Kidney (tissue), 14 donors: ENCODE data around the gene RPS6KA2. TPM values are rescaled to one million over a fixed set of nuclear protein-coding genes. Genes with fewer than 3 reads are reported as not detected.

Source experiments
- DNase-seq, 5 donors: peaks; one replicate each; pipeline ENCODE4 v3.0.0-alpha.2; 2013 to 2020
- FAIRE-seq: peaks from 2 replicates; lab custom pipeline; 2012; peaks lifted over from hg19 to GRCh38; lab: Jason Lieb, UNC
- H3K27ac ChIP-seq, 2 donors: one replicate each; pipeline ENCODE4 v1.7.0; 2013; ENCODE audit warnings: low read depth in 2 of 2, low read length in 2 of 2, inconsistent platforms in 1 of 2
- H3K27me3 ChIP-seq: one replicate; pipeline ENCODE4 v1.7.1; 2013; ENCODE audit warnings: low read length, inconsistent platforms; ENCODE audit not compliant: control insufficient read depth, insufficient read depth
- H3K36me3 ChIP-seq, 3 donors: one replicate each; pipeline versions ENCODE4 v1.7.0 to v1.7.1; 2013; ENCODE audit warnings: low read length in 3 of 3, control low read depth in 1 of 3, inconsistent platforms in 1 of 3; ENCODE audit not compliant: insufficient read depth in 3 of 3, control insufficient read depth in 2 of 3
- H3K4me1 ChIP-seq, 3 donors: one replicate each; pipeline versions ENCODE4 v1.7.0 to v1.7.1; 2013; ENCODE audit warnings: low read length in 3 of 3, inconsistent platforms in 1 of 3, low read depth in 1 of 3; ENCODE audit not compliant: control insufficient read depth in 2 of 3, insufficient read depth in 2 of 3
- H3K4me3 ChIP-seq, 3 donors: one replicate each; pipeline versions ENCODE4 v1.7.0 to v1.8.1; 2013; ENCODE audit warnings: low read length in 3 of 3, control low read depth in 1 of 3, inconsistent platforms in 1 of 3
- H3K9ac ChIP-seq, 3 donors: one replicate each; pipeline versions ENCODE4 v1.7.0 to v1.7.1; 2013; ENCODE audit warnings: low read length in 3 of 3, control low read depth in 1 of 3, inconsistent platforms in 1 of 3
- H3K9me3 ChIP-seq, 3 donors: one replicate each; pipeline versions ENCODE4 v1.7.0 to v1.7.1; 2013; ENCODE audit warnings: low read length in 3 of 3, control low read depth in 1 of 3, inconsistent platforms in 1 of 3; ENCODE audit not compliant: control insufficient read depth in 2 of 3, insufficient read depth in 1 of 3
- CTCF ChIP-seq: IDR thresholded peaks from 3 replicates; pipeline ENCODE4 v1.5.1; 2012; ENCODE audit warnings: mild to moderate bottlenecking, moderate library complexity, borderline replicate concordance; ENCODE audit not compliant: insufficient read depth; ENCODE audit errors: extremely low read depth
- intact Hi-C: fragments of 100-400 bp; cut with DNase I; formaldehyde crosslinking; loops from one replicate; pipeline ENCODE4 v1.11.1; 2022
- polyA plus RNA-seq: library from polyadenylated mRNA; stranded (reverse); fragments of 350-450 nt; fragmentation: Illumina TruSeq; extraction: RNeasy Lipid Tissue Mini Kit (QIAGEN cat#74804); gene quantifications from one replicate; pipeline ENCODE4 v1.2.3, GENCODE V29; 2014; ENCODE audit warnings: low read depth, low replicate concordance; ENCODE audit not compliant: insufficient read depth
- total RNA-seq: library from RNA; stranded (reverse); fragmentation: NEBNext Ultra II Directional; extraction: Animal tissue kit (Norgen Biotek cat#: 25700); gene quantifications from one replicate; pipeline ENCODE4 v1.2.1, GENCODE V29; 2021
- donor health status: control.
- donor health status: control.
- donor health status: control.
- donor health status: control.
- donor health status: control.
- donor health status: DM: yes; HTN: yes; CAD: no.
- donor health status: Normal renal cell carcinoma (clear cell type).

Gene RPS6KA2
- total and polyA plus RNA-seq, 2 donors from 2014 or later: 12.3 to 61.2 TPM

DNA sequence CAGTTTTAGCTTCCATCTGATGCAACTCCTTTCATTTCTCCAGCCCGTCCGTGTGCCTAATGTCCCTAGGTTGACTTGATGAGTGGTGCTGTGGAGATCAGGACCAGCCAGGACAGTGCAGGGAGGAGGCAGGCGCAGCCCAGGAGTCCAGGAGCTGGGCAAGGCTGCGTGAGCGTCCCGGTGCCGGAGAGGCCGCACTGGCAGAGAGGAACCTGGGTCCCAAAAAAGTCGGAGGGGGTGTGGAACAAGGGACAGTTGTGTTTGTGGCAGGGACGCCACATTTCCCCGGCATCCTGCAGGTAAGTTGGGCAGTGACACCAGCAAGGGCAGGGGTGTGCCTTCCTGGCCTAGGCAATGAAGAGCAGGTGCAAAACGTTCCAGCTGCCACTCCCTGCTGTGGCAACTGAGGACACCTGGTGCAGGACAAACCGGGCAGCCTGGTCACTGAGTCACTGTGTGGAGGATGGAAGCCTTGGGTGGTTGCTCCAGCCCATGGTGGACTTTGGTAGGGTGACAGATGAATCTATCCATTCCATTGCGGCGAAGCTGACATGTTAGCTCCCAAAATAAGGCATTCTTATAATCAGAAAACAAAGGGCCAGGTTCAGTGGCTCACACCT lies 93.7 kb downstream of the RPS6KA2 start:
- H3K36me3 ChIP-seq: peaks cover 0 to 5% (median 3%) of the 10 kb centered on the region in 3 donors
- intact Hi-C loops: no loop called here
- H3K4me1 ChIP-seq: no peaks in the 10 kb centered on the region
- no peaks in the 10 kb centered on the region for H3K27me3 ChIP-seq
- no peaks in the 10 kb centered on the region for H3K9me3 ChIP-seq
- FAIRE-seq: no peak
- no peak overlapping the region for H3K4me3 ChIP-seq
- no peak overlapping the region for H3K27ac ChIP-seq
- no peak for TF ChIP-seq CTCF
- H3K9ac ChIP-seq: no peak overlapping the region
- DNase-seq: no peak

- TF ChIP-seq CTCF: no peak
- H3K27ac ChIP-seq: no peak overlapping the region
- no peaks in the 10 kb centered on the region for H3K4me1 ChIP-seq
- DNase-seq (no peak), FAIRE-seq (no peak)
- intact Hi-C loops: no loop called here
- no peak overlapping the region for H3K4me3 ChIP-seq
- H3K9me3 ChIP-seq: no peaks in the 10 kb centered on the region
- H3K27me3 ChIP-seq: no peaks in the 10 kb centered on the region
- peaks cover 0 to 3% (median 0%) of the 10 kb centered on the region in 3 donors for H3K36me3 ChIP-seq
- H3K9ac ChIP-seq: no peak overlapping the region
Measured at GRCh38 chr6:166532302-166532701, 94.7 kb downstream of the RPS6KA2 start.

DNA sequence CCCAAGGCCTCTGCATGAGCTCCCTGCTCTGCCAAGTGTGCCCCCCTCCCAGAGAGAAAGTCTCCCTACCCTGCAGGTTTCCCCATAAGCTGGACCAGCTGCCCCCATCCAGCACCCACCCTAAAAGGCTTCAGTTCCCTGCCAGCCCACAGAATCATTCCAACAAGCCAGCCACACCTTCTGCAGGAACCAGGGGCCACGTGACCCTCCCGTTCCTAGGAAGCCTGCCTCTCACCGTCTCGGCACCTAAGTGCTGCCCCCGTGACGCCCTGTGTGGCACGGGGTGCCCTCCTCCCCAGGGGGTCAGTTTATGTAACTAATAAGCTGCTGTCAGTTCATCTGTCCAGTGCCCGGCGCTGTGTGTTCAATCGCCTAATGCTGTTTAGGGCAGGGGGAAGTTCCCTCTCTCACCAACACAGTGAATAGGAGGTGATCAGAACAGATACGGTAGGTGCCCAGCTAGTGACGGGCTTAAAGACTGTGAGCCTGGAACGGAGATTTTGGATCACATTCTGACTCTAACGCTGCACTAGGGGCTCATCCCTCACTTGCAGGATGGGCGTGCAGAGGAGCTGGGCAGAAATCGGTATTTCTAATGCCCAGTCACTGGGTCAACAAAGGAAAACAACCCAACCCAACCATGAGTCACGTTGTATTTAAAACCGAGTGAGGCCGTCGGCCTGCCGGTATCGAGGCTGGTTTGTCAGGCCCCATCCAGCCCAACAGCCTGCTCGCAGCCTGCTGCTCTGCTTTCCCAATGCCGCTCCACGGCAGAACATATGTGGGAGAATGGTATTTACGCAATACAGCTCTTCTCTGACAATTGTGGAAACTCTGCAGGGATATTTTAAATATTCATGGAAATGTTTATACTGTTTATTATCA lies 96.6 kb downstream of the RPS6KA2 start:
- Histone ChIP-seq H3K4me3 (no peak overlapping the region), H3K4me1 (no peaks in the 10 kb centered on the region), H3K9me3 (no peaks in the 10 kb centered on the region), H3K9ac (no peak overlapping the region), H3K36me3 (peaks cover 0 to 3% (median 0%) of the 10 kb centered on the region in 3 donors), H3K27ac (no peak overlapping the region), H3K27me3 (no peaks in the 10 kb centered on the region)
- intact Hi-C loops: no loop called here
- TF ChIP-seq CTCF: no peak
- FAIRE-seq (no peak), DNase-seq (no peak)
